Stimulated activated CD8-positive, alpha-beta memory T cell treated with anti-CD3 and anti-CD28 coated beads, Interleukin-12 subunit alpha, Interleukin-12 subunit beta, amount 100 ng/mL, for 4 hours (primary cell): ENCODE measurements around the gene MOV10L1.
"Not testable (repeated sequence)": the region's sequence is repeated elsewhere in the genome, so short reads cannot be mapped to it uniquely, and the experiment has no call there.

Source experiments
- DNase-seq: peaks from one replicate; pipeline ENCODE4 v3.0.0-alpha.2; 2020; ENCODE audit warnings: low read depth

Gene MOV10L1

DNA sequence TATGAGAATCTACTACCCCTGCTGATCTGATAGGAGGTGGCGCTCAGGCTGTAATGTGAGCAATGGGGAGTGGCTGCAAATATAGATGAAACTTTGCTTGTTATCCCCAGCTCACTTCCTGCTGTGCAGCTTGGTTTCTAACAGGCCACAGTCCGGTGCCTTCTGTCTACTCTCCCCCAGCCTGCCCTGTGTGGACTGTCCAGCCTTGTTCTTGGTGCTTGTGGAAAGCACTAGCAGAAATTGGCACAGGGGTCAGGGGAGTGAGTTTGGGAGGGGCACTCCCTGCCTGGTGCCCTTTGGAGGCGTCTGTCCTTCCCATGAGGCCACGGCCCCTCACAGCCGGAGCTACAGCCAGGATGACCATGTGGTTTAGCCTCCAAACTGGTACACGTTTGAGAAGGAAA lies 14.3 kb downstream of the MOV10L1 start:
- DNase-seq: no peak

DNA sequence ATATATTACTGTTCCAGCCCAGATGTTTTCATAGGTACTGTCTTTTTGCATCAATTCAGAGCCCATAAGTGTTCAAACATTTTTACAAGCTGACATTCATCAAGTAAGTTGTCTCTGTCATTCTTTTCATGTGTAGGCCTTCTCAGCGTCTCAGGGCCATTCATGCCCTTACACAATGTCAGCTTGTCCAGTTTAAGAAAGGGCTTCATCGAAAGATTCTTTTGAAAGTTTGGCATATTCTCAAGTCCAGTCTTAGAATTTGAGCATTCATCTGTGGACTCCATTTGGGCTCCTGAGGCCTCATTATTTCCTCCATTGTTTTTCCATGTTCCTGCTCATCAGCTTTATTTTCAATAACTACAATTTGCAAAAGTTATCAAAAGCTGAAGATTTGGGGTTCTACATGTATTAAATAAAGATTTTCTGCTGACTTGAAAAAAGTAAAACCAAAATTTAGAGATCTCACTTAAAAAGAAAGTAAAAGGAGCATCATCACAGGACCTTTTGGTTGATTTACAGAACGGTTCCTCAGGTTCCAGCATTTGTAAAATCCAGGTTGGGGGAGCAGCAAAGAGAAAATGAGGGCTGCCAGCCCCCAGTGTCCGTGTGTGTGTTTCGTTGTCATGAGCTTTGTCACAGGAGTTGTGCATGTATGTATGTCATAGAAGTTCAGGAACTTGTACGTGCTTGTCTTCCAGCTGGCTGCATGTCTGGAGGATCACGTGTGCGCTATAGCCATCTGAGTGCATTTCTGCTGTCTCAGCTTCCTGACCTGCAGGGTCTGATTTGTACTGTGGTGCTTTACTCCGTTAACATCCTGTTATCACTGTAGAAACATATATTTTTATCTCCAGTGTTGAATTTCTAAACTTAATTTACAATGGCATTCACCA lies 15.6 kb downstream of the MOV10L1 start:
- DNase-seq: no peak

GRCh38 chr22:50107529-50107928 lies 17.7 kb downstream of the MOV10L1 start:
- DNase-seq: no peak

DNA sequence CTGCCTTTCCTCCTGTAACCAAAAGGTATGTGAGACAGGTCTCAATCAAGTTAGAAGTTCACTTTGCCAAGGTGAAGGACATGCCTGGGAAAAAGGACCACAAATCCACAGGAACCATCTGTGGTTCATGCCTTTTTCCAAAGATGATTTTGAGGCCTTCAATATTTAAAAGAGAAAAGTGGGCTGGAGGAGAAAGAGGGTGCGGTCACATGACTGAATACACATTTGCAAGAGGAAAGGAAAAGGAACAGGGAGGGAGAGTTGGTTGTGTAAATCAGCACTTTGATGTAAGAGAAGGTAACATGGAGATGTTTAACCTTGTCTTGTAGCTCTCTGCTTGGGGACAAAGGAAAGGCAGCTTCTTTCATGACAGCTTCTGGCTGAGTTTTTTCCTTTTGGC lies 21.2 kb downstream of the MOV10L1 start:
- DNase-seq: no peak

- DNase-seq: no peak
Measured at GRCh38 chr22:50112151-50113118, 22.6 kb downstream of the MOV10L1 start.

DNA sequence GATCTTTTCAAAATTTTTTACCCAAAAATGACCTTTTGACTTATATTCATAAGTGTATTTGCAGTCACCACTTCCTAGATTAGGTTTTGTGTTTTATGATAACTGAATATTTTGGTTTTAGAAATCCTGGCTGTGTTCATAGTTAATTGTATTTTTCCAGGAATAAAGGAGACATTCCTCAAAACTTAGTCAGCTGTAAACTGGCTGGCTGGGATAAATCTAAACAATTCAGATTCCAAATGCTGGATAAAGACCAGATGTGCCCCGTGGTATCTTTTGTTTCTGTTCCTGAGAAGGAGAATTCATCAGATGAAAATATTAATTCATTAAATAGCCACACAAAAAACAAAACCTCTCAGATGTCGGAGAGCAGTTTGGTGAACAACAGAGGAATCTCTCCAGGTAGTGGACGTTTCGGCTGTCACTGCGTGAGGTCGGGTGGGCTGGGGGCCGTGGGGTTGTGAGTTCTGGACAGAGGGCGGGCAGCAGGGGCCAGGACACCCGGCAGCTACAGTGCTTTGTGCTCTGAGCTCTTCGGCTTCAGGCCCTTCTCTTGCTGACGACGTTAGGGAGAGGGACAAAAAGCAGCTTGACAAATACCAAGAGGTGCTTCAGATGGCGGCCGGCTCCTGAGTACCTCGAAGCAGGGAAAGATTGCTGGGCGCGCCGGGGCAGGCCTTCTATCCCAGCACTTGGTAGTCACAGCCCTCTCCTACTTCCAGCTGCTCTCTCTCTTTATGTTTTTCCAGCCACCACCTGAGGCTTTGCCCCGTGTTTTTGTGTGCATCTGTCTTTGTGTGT lies 24.6 kb downstream of the MOV10L1 start:
- no peak for DNase-seq

DNA sequence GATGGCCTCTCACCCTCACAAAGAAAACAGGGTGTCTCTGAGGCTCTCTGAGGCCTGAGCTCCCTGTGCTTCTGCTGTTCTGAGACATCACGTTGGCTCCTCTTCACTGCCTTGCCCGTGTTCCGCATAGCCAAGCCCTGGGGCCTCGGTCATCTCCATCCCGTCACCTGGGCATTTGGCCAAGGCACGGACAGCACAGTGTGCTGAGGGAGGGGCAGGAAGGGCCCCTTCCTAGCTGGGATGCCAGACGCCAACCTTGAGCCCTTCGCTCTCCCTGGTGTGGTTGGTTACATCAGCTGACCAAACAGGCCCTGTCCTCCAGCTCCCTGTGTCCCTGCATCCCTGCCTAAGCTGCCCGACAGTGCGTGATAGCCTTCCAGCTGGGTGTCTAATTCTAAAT lies 25.9 kb downstream of the MOV10L1 start:
- no peak for DNase-seq

GRCh38 chr22:50117168-50117762 lies 27.5 kb downstream of the MOV10L1 start:
- DNase-seq: no peak

- no peak for DNase-seq
Measured at GRCh38 chr22:50118129-50118528, 28.3 kb downstream of the MOV10L1 start.

DNA sequence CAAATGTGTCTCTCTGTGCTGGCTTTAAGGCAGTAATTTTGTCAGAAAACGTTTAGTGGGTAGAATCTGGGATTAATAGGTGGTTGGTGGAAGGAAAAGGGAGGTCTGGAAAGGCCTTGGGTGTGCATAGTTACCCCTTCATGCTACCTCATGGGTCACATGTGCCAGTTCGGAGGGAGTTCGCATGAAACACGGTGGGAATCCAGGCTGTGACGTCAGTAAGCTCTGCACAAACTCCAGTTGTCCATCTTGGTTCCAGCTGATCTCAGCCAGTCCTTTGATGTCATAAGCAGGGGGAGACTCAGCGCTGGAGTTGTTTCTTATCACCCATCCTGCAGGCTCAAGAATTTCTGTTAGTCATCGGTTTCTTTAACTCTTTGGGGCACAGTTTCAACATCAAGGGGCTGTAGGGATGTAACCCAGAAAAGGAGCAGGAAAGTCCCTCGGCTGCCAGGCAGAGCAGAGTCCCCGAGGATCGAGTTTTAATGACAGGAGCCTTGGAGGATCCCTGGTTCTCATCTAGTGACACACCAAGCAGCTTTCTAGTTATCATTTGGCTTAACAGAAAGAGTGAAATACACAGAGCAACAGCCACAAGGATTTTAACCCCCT lies 28.9 kb downstream of the MOV10L1 start:
- DNase-seq: no peak

DNA sequence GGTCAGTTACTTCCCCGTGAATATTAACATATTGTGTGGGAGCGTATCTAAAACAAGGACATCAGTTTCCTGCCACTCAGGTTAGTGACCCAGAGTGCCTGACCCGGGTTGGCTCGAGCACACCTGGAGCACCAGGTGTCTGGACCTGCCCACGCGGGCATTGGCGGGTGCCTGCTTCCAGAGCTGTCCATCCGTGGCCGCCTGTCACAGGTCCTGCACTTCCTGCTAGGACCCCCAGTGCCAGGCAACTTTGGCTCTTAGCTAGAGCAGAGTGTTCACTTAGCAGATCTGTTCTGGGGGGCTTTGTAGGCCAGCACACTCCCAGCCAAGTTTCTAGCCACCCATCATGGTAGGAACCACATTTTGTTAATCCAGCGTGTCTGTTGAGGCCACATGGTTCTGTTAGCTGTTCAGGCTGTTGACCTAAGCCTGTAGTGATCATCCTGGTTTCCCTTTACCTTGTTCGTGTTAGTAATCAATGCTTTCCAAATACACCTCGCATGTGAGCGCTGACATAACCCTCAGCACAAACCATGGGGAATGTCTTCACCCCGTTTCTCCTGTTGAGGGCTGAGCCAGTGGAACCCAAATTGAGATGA lies 29.5 kb downstream of the MOV10L1 start:
- no peak for DNase-seq

DNA sequence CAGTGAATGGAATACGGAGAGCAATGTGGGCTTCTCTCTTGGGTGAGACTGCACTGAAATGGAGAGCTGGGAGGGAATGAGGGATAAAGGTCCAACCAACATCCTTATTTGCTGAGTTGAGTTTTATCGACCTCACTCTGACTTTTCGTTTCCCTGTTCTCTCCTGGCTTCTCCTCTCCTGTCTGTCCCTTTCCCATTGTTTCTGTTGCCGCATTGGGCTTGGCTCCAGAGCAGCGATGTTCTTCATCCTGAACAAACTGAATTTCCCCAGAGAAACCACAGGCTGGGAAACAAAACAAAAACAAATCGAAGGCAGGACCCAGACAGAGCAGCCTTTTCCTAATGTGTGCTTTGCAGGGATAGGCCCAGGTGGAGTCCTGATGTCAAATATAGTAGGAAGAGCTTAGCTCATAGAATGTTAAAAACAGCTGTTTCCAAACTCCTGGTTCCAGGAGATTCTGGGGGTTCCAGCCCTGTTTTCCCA lies 30.0 kb downstream of the MOV10L1 start:
- no peak for DNase-seq

- no peak for DNase-seq
Measured at GRCh38 chr22:50121202-50121740, 31.5 kb downstream of the MOV10L1 start.

GRCh38 chr22:50123119-50123518 lies 33.3 kb downstream of the MOV10L1 start:
- DNase-seq: no peak

GRCh38 chr22:50125029-50125428 lies 35.2 kb downstream of the MOV10L1 start:
- DNase-seq: no peak

DNA sequence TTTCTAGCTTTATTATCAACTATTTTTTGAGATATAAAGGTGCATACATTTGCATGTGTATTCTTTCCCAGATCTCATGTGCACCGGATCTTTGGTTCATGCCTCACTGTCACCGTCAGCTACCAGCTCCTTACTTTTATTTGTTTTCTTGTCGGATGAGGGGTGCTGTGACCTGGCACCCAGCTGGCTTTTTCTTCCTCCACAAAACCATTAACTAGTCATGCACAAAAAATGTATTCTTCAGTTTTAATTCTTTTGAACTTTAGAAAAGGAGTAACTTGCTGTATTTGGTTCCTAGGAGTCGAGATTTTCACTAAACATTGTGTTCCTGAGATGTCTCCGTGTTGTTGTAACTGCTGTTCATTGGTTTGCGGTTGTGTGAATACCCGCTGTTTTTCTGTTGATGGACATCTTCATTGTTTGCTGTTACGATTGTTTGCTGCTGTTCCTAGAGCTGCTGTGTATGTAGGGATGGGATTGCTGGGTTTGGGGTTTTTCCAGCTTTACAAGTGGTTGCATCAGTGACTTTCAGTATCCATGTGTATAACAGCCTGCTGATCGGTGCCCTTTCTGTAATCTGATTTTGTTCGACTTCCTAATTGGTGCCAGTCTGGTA lies 39.4 kb downstream of the MOV10L1 start:
- DNase-seq: no peak

DNA sequence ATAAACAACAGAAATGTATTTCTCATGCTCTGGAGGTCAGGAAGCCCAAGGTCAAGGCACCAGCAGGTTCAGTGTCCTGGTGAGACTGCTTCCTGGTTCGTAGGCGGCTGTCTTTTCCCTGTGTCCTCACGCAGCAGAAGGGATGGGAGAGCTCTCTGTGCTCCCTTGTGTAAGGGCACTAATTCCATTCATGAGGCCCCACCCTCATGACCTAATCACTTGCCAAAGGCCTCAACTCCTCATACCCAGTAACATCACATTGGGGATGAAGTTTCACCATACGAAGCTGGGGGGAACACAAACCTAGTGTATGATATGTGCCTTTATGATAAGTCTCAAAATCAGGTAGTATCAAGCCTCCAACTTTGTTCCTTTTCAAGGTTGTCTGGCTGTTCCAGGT lies 42.1 kb downstream of the MOV10L1 start:
- DNase-seq: no peak

DNA sequence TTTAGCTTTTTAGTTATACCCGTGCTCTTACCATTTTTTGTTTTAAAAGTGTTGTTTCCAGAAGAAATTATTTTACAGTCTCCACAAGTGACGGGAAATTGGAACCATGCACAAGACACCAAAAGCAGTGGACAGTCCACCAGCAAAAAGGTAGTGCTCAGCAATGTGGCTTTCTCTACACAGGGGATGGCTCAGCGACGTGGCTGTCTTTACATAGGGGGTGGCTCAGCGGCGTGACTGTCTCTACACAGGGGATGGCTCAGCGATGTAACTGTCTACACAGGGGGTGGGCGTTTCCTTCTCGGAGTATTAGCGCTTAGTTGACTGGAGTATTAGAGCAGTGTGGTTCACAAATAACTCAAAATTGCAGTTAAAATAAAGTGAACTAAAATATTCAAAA lies 44.7 kb downstream of the MOV10L1 start:
- DNase-seq: no peak

DNA sequence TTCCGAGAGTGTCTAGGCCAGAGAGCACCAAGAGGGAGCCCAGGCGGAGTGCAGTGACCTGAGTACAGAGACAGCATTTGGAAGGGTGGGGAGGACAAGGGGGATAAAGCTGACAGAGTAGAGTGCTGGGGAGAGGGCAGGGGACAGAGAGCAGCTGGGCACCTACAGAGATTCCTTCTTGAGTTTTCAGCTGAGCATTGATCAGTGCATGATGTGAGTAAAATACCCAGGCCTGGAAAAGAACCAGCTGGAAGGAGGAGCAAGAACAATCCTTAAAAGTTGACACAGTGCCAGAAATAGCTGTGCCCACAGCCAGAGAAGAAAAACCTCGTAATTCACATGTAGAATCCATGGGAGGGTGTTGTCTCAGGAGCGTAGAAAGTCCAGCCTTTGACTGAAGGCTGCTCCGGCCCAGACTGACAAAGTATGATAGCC lies 46.8 kb downstream of the MOV10L1 start:
- DNase-seq: no peak

DNA sequence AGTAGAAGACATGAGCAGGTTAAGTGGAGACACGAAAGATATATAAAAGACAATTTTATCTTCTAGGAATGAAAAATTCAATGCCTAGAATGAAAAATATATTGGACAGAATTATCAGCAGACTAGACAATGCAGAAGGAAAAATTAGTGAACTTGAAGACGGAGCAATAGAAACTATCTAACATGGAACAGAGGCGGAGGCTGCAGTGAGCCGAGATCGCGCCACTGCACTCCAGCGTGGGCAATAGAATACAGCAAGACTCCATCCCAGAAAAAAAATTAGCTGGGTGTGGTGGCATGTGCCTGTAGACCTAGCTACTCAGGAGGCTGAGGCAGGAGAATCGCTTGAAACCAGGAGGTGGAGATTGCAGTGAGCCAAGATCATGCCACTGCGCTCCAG lies 47.5 kb downstream of the MOV10L1 start:
- DNase-seq: not testable (repeated sequence)
